Activated CD4-positive, alpha-beta T cell treated with anti-CD3 and anti-CD28 coated beads, Interleukin-2, amount 50 U/mL, for 1 hour (primary cell): ENCODE results near the gene LCP1.
A peak's percentile ranks its signal among the peaks of the same experiment; 100 is the strongest.
"Not testable (repeated sequence)": the region's sequence is repeated elsewhere in the genome, so short reads cannot be mapped to it uniquely, and the experiment has no call there.

Source experiments
- DNase-seq: peaks from one replicate; pipeline ENCODE4 v3.0.0-alpha.2; 2020

Gene LCP1

GRCh38 chr13:46181377-46181839, 569 bp downstream of the LCP1 start:
- no peak for DNase-seq

- no peak for DNase-seq
Measured at GRCh38 chr13:46179969-46180763, 1.8 kb downstream of the LCP1 start.

- peak; percentile 75 for DNase-seq
Measured at GRCh38 chr13:46179491-46179908, 2.5 kb downstream of the LCP1 start.

- DNase-seq = no peak
Measured at GRCh38 chr13:46178821-46179220, 3.2 kb downstream of the LCP1 start.

- DNase-seq = no peak
Measured at GRCh38 chr13:46178143-46178542, 3.8 kb downstream of the LCP1 start.

- DNase-seq = no peak
Measured at GRCh38 chr13:46176756-46177155, 5.2 kb downstream of the LCP1 start.

- no peak for DNase-seq
Measured at GRCh38 chr13:46173656-46174055, 8.3 kb downstream of the LCP1 start.

- peak; percentile 56 for DNase-seq
Measured at GRCh38 chr13:46172531-46172991, 9.4 kb downstream of the LCP1 start.

- no peak for DNase-seq
Measured at GRCh38 chr13:46171739-46172138, 10.2 kb downstream of the LCP1 start.

GRCh38 chr13:46171217-46171616, 10.8 kb downstream of the LCP1 start:
- DNase-seq = no peak

GRCh38 chr13:46170687-46171086, 11.3 kb downstream of the LCP1 start:
- peak; percentile 30 for DNase-seq

- no peak for DNase-seq
Measured at GRCh38 chr13:46170268-46170667, 11.7 kb downstream of the LCP1 start.

- DNase-seq = no peak
Measured at GRCh38 chr13:46169758-46170157, 12.2 kb downstream of the LCP1 start.

- no peak for DNase-seq
Measured at GRCh38 chr13:46168783-46169182, 13.2 kb downstream of the LCP1 start.

- no peak for DNase-seq
Measured at GRCh38 chr13:46168341-46168740, 13.6 kb downstream of the LCP1 start.

GRCh38 chr13:46166947-46167610, 14.9 kb downstream of the LCP1 start:
- no peak for DNase-seq

- DNase-seq = no peak
Measured at GRCh38 chr13:46166224-46166584, 15.8 kb downstream of the LCP1 start.

- DNase-seq = no peak
Measured at GRCh38 chr13:46165485-46166223, 16.3 kb downstream of the LCP1 start.

GRCh38 chr13:46164661-46165060, 17.3 kb downstream of the LCP1 start:
- DNase-seq = no peak

GRCh38 chr13:46162741-46163140, 19.2 kb downstream of the LCP1 start:
- DNase-seq = not testable (repeated sequence)

- no peak for DNase-seq
Measured at GRCh38 chr13:46160471-46161066, 21.4 kb downstream of the LCP1 start.

GRCh38 chr13:46160065-46160464, 21.9 kb downstream of the LCP1 start:
- no peak for DNase-seq

- DNase-seq = no peak
Measured at GRCh38 chr13:46158983-46159382, 23.0 kb downstream of the LCP1 start.
